ENCODE results near the gene ADAMTS12.

The ADAMTS12 gene

GRCh38 chr5:33810491-33811120 lies 81.2 kb downstream of the ADAMTS12 start:
- in situ Hi-C loops (cut with MboI; ENCODE audit: low sequenced_read_pairs): no loop called here

GRCh38 chr5:33809936-33810335 lies 81.9 kb downstream of the ADAMTS12 start:
- in situ Hi-C loops (cut with MboI; ENCODE audit: low sequenced_read_pairs): no loop called here

- in situ Hi-C loops (cut with MboI; ENCODE audit: low sequenced_read_pairs): no loop called here
Observed at GRCh38 chr5:33808699-33809098, 83.1 kb downstream of the ADAMTS12 start.

- in situ Hi-C loops (cut with MboI; ENCODE audit: low sequenced_read_pairs): no loop called here
Observed at GRCh38 chr5:33807771-33808170, 84.0 kb downstream of the ADAMTS12 start.

- in situ Hi-C loops (cut with MboI; ENCODE audit: low sequenced_read_pairs): no loop called here
Observed at GRCh38 chr5:33806738-33807442, 84.9 kb downstream of the ADAMTS12 start.

GRCh38 chr5:33801292-33801691 lies 90.5 kb downstream of the ADAMTS12 start:
- in situ Hi-C loops (cut with MboI; ENCODE audit: low sequenced_read_pairs): no loop called here

GRCh38 chr5:33800241-33800950 lies 91.4 kb downstream of the ADAMTS12 start:
- in situ Hi-C loops (cut with MboI; ENCODE audit: low sequenced_read_pairs): no loop called here

GRCh38 chr5:33795496-33795895 lies 96.3 kb downstream of the ADAMTS12 start:
- in situ Hi-C loops (cut with MboI; ENCODE audit: low sequenced_read_pairs): no loop called here

GRCh38 chr5:33794550-33795181 lies 97.1 kb downstream of the ADAMTS12 start:
- in situ Hi-C loops (cut with MboI; ENCODE audit: low sequenced_read_pairs): no loop called here

- in situ Hi-C loops (cut with MboI; ENCODE audit: low sequenced_read_pairs): no loop called here
Observed at GRCh38 chr5:33793836-33794549, 97.8 kb downstream of the ADAMTS12 start.

GRCh38 chr5:33793276-33793675 lies 98.5 kb downstream of the ADAMTS12 start:
- in situ Hi-C loops (cut with MboI; ENCODE audit: low sequenced_read_pairs): no loop called here

- in situ Hi-C loops (cut with MboI; ENCODE audit: low sequenced_read_pairs): no loop called here
Observed at GRCh38 chr5:33792559-33792958, 99.2 kb downstream of the ADAMTS12 start.

- in situ Hi-C loops (cut with MboI; ENCODE audit: low sequenced_read_pairs): no loop called here
Observed at GRCh38 chr5:33789567-33789957, 102.2 kb downstream of the ADAMTS12 start.

- in situ Hi-C loops (cut with MboI; ENCODE audit: low sequenced_read_pairs): no loop called here
Observed at GRCh38 chr5:33788922-33789566, 102.7 kb downstream of the ADAMTS12 start.

GRCh38 chr5:33785571-33785970 lies 106.2 kb downstream of the ADAMTS12 start:
- in situ Hi-C loops (cut with MboI; ENCODE audit: low sequenced_read_pairs): no loop called here

GRCh38 chr5:33781286-33781685 lies 110.5 kb downstream of the ADAMTS12 start:
- in situ Hi-C loops (cut with MboI; ENCODE audit: low sequenced_read_pairs): no loop called here

GRCh38 chr5:33776151-33776660 lies 115.6 kb downstream of the ADAMTS12 start:
- in situ Hi-C loops (cut with MboI; ENCODE audit: low sequenced_read_pairs): no loop called here

- in situ Hi-C loops (cut with MboI; ENCODE audit: low sequenced_read_pairs): no loop called here
Observed at GRCh38 chr5:33774341-33774740, 117.4 kb downstream of the ADAMTS12 start.

GRCh38 chr5:33772380-33772897 lies 119.4 kb downstream of the ADAMTS12 start:
- in situ Hi-C loops (cut with MboI; ENCODE audit: low sequenced_read_pairs): no loop called here

- in situ Hi-C loops (cut with MboI; ENCODE audit: low sequenced_read_pairs): no loop called here
Observed at GRCh38 chr5:33769968-33770367, 121.8 kb downstream of the ADAMTS12 start.

Data from HL-60/S4 (cell line).